GM10266 (cell line): ENCODE results near the gene USHBP1.
"Not testable (repeated sequence)": the region's sequence is repeated elsewhere in the genome, so short reads cannot be mapped to it uniquely, and the experiment has no call there.

Source experiments
- DNase-seq: peaks from one replicate; pipeline ENCODE4 v3.0.0; 2012; ENCODE audit errors: extremely low spot score
- CTCF ChIP-seq: IDR thresholded peaks from 2 replicates; pipeline ENCODE4 v1.5.1; 2012; ENCODE audit warnings: mild to moderate bottlenecking, low read depth; ENCODE audit not compliant: control insufficient read depth, insufficient read depth; ENCODE audit errors: missing control alignments

USHBP1 gene

GRCh38 chr19:17282488-17283125 lies 18.1 kb upstream of the USHBP1 start:
- DNase-seq = peak; percentile 89

GRCh38 chr19:17281391-17282304 lies 17.1 kb upstream of the USHBP1 start, which contains the start of gene ANKLE1:
Gene ANKLE1, plus strand, starts transcription at chr19:17281901. Its CDS starts 20 bp downstream, at chr19:17281921.
- no peak for TF ChIP-seq CTCF
- DNase-seq = peak; percentile 81

More at GRCh38 chr19:17282488-17283125, 18.1 kb upstream of the USHBP1 start:
- peak; percentile 99 for TF ChIP-seq CTCF

- no peak for DNase-seq
- no peak for TF ChIP-seq CTCF
These were observed 14.9 kb upstream of the USHBP1 start for GRCh38 chr19:17279436-17279835.

GRCh38 chr19:17275441-17276175 lies 11.1 kb upstream of the USHBP1 start:
- no peak for DNase-seq
- TF ChIP-seq CTCF = no peak

GRCh38 chr19:17274892-17275291 lies 10.3 kb upstream of the USHBP1 start:
- DNase-seq = not testable (repeated sequence)

- no peak for DNase-seq
- no peak for TF ChIP-seq CTCF
These were observed 4.2 kb upstream of the USHBP1 start for GRCh38 chr19:17268754-17269153.

GRCh38 chr19:17266975-17267788 lies 2.6 kb upstream of the USHBP1 start, which contains the start of gene BABAM1:
Gene BABAM1, plus strand, starts transcription at chr19:17267443. Its CDS starts 1,364 bp downstream, at chr19:17268807.
- peak; percentile 99 for DNase-seq
- TF ChIP-seq CTCF = no peak
